Brain microvascular endothelial cell (primary cell): ENCODE measurements around the gene VMP1.
"Not testable (repeated sequence)": the region's sequence is repeated elsewhere in the genome, so short reads cannot be mapped to it uniquely, and the experiment has no call there.

Experiments used
- DNase-seq: peaks from one replicate; pipeline ENCODE4 v3.0.0-alpha.2; 2020
- H3K27ac ChIP-seq: fragments of 250-450 bp; sonication (Bioruptor Pico); 2 replicates; pipeline ENCODE4 v1.5.1; 2020; ENCODE audit warnings: mild to moderate bottlenecking, moderate library complexity
- H3K27me3 ChIP-seq: fragments of 250-450 bp; sonication (Bioruptor Pico); replicated peaks from 2 replicates; pipeline ENCODE4 v1.5.1; 2020; ENCODE audit warnings: mild to moderate bottlenecking
- H3K36me3 ChIP-seq: fragments of 250-450 bp; sonication (Bioruptor Pico); replicated peaks from 2 replicates; pipeline ENCODE4 v1.5.1; 2020; ENCODE audit warnings: mild to moderate bottlenecking
- H3K4me3 ChIP-seq: 2 replicates; pipeline ENCODE4 v1.5.1; 2011; ENCODE audit warnings: low read depth, mild to moderate bottlenecking, control low read depth, low read length, moderate library complexity
- in situ Hi-C: cut with HindIII; loops from 2 replicates; pipeline ENCODE4 v1.10.0; 2017; ENCODE audit warnings: low sequenced_read_pairs, low pct_ligation_motif_present
- TF ChIP-seq, protein P1 (sequence below): IDR thresholded peaks from 2 replicates; pipeline ENCODE4 v1.5.1; 2011; ENCODE audit warnings: low read depth, mild to moderate bottlenecking, moderate library complexity, low read length, control low read depth, inconsistent platforms; ENCODE audit errors: missing control alignments

Gene VMP1

DNA sequence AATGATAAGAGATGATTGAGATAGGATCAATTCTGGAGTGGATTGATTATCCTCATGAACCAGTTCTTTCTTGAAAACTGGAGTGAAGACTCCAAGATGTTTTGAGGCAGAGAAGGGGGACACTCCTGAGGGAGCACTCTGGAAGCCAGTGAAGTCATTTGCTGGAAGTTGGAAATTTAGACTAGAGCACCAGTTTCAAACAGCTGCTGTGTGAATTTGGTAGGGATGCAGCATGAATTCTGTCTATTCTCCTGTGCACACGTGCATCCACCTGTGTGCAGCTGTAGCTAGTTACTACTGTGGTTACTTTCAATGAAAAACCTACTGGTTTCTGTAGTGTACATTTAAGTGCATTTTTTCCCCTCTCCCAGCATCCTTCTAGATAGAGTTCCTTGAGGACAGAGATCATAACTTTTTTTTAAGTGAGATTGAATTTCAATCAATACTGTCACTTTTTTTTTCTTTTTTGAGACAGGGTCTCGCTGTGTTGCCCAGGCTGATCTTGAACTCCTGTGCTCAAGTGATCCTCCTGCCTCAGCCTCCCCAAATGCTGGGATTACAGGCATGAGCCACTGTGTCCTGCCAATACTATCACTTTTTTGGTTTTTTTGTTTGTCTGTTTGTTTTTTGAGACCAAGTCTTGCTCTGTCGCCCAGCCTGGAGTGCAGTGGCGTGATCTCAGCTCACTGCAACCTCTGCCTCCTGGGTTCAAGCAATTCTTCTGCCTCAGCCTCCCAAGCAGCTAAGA is 119.4 kb downstream of the VMP1 start:
- no peak for DNase-seq
- Histone ChIP-seq H3K36me3 (no peaks in the 10 kb centered on the region), H3K27ac (peak overlapping the region; percentile 99), H3K4me3 (no peak overlapping the region), H3K27me3 (no peaks in the 10 kb centered on the region)
- TF ChIP-seq, protein P1, sequence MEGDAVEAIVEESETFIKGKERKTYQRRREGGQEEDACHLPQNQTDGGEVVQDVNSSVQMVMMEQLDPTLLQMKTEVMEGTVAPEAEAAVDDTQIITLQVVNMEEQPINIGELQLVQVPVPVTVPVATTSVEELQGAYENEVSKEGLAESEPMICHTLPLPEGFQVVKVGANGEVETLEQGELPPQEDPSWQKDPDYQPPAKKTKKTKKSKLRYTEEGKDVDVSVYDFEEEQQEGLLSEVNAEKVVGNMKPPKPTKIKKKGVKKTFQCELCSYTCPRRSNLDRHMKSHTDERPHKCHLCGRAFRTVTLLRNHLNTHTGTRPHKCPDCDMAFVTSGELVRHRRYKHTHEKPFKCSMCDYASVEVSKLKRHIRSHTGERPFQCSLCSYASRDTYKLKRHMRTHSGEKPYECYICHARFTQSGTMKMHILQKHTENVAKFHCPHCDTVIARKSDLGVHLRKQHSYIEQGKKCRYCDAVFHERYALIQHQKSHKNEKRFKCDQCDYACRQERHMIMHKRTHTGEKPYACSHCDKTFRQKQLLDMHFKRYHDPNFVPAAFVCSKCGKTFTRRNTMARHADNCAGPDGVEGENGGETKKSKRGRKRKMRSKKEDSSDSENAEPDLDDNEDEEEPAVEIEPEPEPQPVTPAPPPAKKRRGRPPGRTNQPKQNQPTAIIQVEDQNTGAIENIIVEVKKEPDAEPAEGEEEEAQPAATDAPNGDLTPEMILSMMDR = no peak
- in situ Hi-C loops = no loop called here

DNA sequence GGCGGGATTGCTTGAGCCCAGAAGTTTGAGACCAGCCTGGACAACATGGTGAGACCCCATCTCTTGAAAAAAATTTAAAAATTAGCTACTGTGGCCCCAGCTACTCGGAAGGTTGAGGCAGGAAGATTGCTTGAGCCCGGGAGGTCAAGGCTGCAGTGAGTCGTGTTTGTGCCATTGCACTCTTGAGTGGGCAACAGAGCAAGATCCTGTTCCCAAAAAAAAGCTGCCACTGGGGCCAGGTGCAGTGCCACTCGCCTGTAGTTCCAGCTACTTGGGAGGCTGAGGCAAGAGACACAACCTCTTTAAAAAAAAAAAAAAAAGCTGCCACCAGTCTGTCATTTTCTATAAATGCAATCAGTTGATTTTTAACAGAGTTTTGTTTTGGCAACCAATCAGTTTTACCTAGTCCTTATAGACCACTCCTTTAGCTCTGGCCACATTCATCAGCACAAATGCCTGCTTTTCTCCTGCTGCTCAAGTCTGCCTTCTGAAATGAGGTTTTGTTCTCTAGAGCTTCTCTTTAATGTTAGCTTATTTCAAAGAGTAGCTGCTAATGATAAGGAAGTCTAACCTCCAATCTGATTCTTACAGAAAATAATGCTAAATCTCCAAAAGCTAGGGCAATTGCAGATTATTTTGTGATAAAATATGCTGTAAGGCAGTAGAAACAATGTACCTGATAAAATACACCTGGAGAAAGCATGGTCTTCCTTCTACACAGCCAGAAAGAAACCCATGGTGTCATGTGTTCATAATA is 120.4 kb downstream of the VMP1 start:
- H3K36me3 ChIP-seq = no peaks in the 10 kb centered on the region
- in situ Hi-C loops = no loop called here
- TF ChIP-seq, protein P1 = no peak

GRCh38 chr17:59828478-59828760 is 121.0 kb downstream of the VMP1 start:
- Histone ChIP-seq H3K36me3 (no peaks in the 10 kb centered on the region), H3K27me3 (no peaks in the 10 kb centered on the region), H3K27ac (peak overlapping the region; percentile 99), H3K4me3 (no peak overlapping the region)
- in situ Hi-C loops = no loop called here
- TF ChIP-seq, protein P1 = no peak
- DNase-seq = no peak

More for the DNA sequence above, 120.4 kb downstream of the VMP1 start:
- DNase-seq = no peak
- H3K27me3 ChIP-seq = no peaks in the 10 kb centered on the region
- H3K4me3 ChIP-seq = no peak overlapping the region
- peak overlapping the region; percentile 99 for H3K27ac ChIP-seq

GRCh38 chr17:59828819-59829216 is 121.4 kb downstream of the VMP1 start:
- H3K4me3 ChIP-seq, H3K27me3 ChIP-seq, in situ Hi-C loops, DNase-seq, H3K36me3 ChIP-seq: not testable (repeated sequence)
- H3K27ac ChIP-seq = peak overlapping the region; percentile 99

GRCh38 chr17:59829217-59830006 is 122.0 kb downstream of the VMP1 start:
- Histone ChIP-seq H3K27ac (peak overlapping the region; percentile 99), H3K27me3 (no peaks in the 10 kb centered on the region), H3K36me3 (no peaks in the 10 kb centered on the region), H3K4me3 (peak overlapping the region; percentile 30)
- DNase-seq = peak; percentile 98
- TF ChIP-seq, protein P1 = no peak
- in situ Hi-C loops = no loop called here
